Measurements from ENCODE around the gene CD63.
"Not testable (repeated sequence)": the region's sequence is repeated elsewhere in the genome, so short reads cannot be mapped to it uniquely, and the experiment has no call there.

The CD63 gene

DNA sequence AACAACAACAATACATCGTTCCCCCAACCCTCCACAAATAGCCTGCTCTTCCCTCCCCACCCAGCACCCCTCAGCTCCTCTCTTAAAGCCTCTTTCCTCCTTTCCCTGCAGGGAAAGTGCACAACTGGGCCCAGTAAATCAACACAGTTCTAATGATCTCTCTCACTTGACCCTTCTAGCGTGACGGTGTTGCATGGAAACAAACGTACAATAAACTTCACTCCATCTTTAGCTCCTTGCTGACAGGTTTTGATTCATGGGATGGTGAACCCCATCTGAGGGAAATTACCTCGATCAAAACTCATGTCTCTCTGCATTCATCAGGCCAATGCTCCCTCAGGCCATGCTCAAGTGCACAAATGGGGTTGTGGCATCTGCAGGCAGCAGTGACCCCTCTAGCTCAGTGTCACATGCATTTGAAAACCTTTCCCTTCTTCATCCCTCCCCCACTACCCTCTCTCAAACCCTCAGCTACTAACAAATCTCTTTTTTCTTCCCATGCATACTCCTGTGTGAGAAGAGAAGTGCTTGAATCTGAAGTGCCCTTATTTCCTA lies 37.0 kb upstream of the CD63 start:
- no peaks in the 10 kb centered on the region; the same call in 1 of the 2 replicates for H3K36me3 ChIP-seq (ENCODE audit: insufficient read depth)

DNA sequence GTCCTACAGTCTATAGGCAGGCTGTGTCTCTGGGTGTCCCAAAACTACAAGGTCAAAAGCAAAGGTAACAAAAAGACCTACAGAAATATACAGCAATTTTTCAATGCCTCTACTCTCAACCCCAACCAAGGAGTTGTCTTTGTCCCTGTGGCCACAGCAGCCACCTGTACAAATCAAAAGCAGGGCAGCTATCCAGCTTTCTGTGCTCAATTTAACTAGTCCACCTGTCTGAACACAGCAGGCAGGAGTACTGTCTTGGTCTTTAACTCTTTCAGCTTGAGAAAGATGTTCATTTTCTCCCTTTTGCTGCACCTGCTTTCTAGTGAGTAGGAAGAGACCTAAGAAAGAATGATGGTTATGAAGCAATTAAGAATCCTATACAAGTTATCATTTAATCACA lies 33.8 kb upstream of the CD63 start:
- no peak overlapping the region for H3K9ac ChIP-seq
- peaks cover 19% of the 10 kb centered on the region; the same call in 1 of the 2 replicates for H3K36me3 ChIP-seq (ENCODE audit: insufficient read depth)
- no peak overlapping the region for H3K4me3 ChIP-seq (IDR thresholded peaks at IDR 0.05; ENCODE audit: insufficient read depth, low read depth, low read length)
- TF ChIP-seq, protein P1, sequence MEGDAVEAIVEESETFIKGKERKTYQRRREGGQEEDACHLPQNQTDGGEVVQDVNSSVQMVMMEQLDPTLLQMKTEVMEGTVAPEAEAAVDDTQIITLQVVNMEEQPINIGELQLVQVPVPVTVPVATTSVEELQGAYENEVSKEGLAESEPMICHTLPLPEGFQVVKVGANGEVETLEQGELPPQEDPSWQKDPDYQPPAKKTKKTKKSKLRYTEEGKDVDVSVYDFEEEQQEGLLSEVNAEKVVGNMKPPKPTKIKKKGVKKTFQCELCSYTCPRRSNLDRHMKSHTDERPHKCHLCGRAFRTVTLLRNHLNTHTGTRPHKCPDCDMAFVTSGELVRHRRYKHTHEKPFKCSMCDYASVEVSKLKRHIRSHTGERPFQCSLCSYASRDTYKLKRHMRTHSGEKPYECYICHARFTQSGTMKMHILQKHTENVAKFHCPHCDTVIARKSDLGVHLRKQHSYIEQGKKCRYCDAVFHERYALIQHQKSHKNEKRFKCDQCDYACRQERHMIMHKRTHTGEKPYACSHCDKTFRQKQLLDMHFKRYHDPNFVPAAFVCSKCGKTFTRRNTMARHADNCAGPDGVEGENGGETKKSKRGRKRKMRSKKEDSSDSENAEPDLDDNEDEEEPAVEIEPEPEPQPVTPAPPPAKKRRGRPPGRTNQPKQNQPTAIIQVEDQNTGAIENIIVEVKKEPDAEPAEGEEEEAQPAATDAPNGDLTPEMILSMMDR (conservative IDR thresholded peaks at IDR 0.05; ENCODE audit: low read depth, low read length): no peak
- H3K4me1 ChIP-seq (ENCODE audit: low read depth, poor library complexity, severe bottlenecking): no peaks in the 10 kb centered on the region
- H3K27me3 ChIP-seq (ENCODE audit: insufficient read depth, low read depth): no peaks in the 10 kb centered on the region
- H4K20me1 ChIP-seq (ENCODE audit: insufficient read depth): no peaks in the 10 kb centered on the region
- no peak overlapping the region for H2AFZ ChIP-seq (ENCODE audit: low read depth)
- H3K27ac ChIP-seq: no peak overlapping the region
- no peaks in the 10 kb centered on the region for H3K79me2 ChIP-seq (ENCODE audit: insufficient read depth, low read depth)
- no peak overlapping the region for H3K4me2 ChIP-seq

More for the DNA sequence above, 37.0 kb upstream of the CD63 start:
- Histone ChIP-seq H3K27me3 (ENCODE audit: insufficient read depth, low read depth) (no peaks in the 10 kb centered on the region), H3K27ac (no peak overlapping the region), H3K4me2 (no peak overlapping the region), H3K9ac (no peak overlapping the region), H4K20me1 (ENCODE audit: insufficient read depth) (no peaks in the 10 kb centered on the region), H3K4me1 (ENCODE audit: low read depth, poor library complexity, severe bottlenecking) (no peaks in the 10 kb centered on the region), H3K4me3 (IDR thresholded peaks at IDR 0.05; ENCODE audit: insufficient read depth, low read depth, low read length) (no peak overlapping the region), H2AFZ (ENCODE audit: low read depth) (no peak overlapping the region), H3K79me2 (ENCODE audit: insufficient read depth, low read depth) (no peaks in the 10 kb centered on the region)
- TF ChIP-seq, protein P1 (conservative IDR thresholded peaks at IDR 0.05; ENCODE audit: low read depth, low read length): no peak

DNA sequence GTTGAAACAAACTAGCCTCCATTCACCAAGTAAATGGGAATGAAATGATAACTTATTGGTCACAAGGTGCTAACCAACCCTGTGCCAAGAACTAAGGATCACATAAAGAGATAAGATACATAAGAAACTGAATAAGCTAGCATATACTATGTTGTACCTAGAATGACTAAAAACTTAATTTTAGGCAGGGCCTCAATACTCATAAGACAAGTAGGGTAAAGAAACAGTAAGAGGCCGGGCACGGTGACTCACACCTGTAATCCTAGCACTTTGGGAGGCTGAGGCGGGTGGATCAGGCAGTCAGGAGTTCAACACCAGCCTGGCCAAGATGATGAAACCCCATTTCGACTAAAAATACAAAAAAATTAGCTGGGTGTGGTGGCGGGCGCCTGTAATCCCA lies 31.9 kb upstream of the CD63 start:
- no peak overlapping the region for H3K4me2 ChIP-seq
- no peak overlapping the region for H3K4me3 ChIP-seq (IDR thresholded peaks at IDR 0.05; ENCODE audit: insufficient read depth, low read depth, low read length)
- H3K36me3 ChIP-seq (ENCODE audit: insufficient read depth): peaks cover 19% of the 10 kb centered on the region; the same call in 1 of the 2 replicates
- TF ChIP-seq, protein P1 (conservative IDR thresholded peaks at IDR 0.05; ENCODE audit: low read depth, low read length): no peak
- H4K20me1 ChIP-seq (ENCODE audit: insufficient read depth): no peaks in the 10 kb centered on the region
- H3K27ac ChIP-seq: no peak overlapping the region
- no peak overlapping the region for H3K9ac ChIP-seq
- H3K4me1 ChIP-seq (ENCODE audit: low read depth, poor library complexity, severe bottlenecking): no peaks in the 10 kb centered on the region
- no peaks in the 10 kb centered on the region for H3K79me2 ChIP-seq (ENCODE audit: insufficient read depth, low read depth)
- no peaks in the 10 kb centered on the region for H3K27me3 ChIP-seq (ENCODE audit: insufficient read depth, low read depth)
- no peak overlapping the region for H2AFZ ChIP-seq (ENCODE audit: low read depth)

DNA sequence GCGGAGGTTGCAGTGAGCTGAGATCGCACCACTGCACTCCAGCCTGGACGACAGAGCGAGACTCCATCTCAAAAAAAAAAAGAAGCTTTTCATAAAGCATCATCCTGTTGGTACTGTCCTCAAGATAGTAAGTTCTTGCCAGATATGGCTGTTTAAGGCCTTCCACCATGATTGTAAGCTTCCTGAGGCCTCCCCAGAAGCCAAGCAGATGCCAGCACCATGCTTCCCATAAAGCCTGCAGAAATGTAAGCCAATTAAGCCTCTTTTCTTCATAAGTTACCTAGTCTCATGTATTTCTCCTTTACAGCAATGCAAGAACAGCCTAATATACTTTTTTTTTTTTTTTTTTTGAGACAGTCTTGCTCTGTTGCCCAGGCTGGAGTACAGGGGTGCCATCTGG lies 29.8 kb upstream of the CD63 start:
- not testable (repeated sequence) for H3K4me1 ChIP-seq (ENCODE audit: low read depth, poor library complexity, severe bottlenecking); H4K20me1 ChIP-seq (ENCODE audit: insufficient read depth); H3K4me3 ChIP-seq (IDR thresholded peaks at IDR 0.05; ENCODE audit: insufficient read depth, low read depth, low read length); H3K4me2 ChIP-seq; H3K79me2 ChIP-seq (ENCODE audit: insufficient read depth, low read depth); H3K9ac ChIP-seq; H2AFZ ChIP-seq (ENCODE audit: low read depth); H3K27ac ChIP-seq; H3K27me3 ChIP-seq (ENCODE audit: insufficient read depth, low read depth)
- H3K36me3 ChIP-seq (ENCODE audit: insufficient read depth): peaks cover 19% of the 10 kb centered on the region; the same call in 1 of the 2 replicates

DNA sequence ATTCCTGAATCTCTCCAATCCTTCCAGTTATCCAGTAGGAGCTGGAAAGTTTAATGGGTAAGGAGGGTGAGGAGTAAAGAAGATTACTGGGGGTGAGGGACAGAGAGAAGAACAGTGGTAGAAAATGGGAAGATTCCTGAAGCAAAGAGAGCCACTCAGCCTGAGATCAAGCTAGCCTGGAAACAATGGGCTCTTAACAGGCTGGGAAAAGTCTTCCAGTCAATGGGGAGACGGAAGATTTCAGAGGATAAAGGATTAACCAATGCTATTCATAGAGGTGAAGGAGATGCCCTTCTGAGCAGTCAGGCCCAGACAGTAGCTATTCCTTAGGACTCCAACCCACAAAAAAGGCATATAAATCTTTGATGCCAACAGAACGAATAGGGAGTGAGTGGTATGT lies 28.9 kb upstream of the CD63 start:
- no peaks in the 10 kb centered on the region for H3K27me3 ChIP-seq (ENCODE audit: insufficient read depth, low read depth)
- H3K27ac ChIP-seq: no peak overlapping the region
- peaks cover 19% of the 10 kb centered on the region; the same call in 1 of the 2 replicates for H3K36me3 ChIP-seq (ENCODE audit: insufficient read depth)
- no peak overlapping the region for H3K4me3 ChIP-seq (IDR thresholded peaks at IDR 0.05; ENCODE audit: insufficient read depth, low read depth, low read length)
- no peaks in the 10 kb centered on the region for H3K4me1 ChIP-seq (ENCODE audit: low read depth, poor library complexity, severe bottlenecking)
- H3K79me2 ChIP-seq (ENCODE audit: insufficient read depth, low read depth): no peaks in the 10 kb centered on the region
- no peaks in the 10 kb centered on the region; the same call in 1 of the 2 replicates for H4K20me1 ChIP-seq (ENCODE audit: insufficient read depth)
- H3K4me2 ChIP-seq: no peak overlapping the region
- TF ChIP-seq, protein P1 (conservative IDR thresholded peaks at IDR 0.05; ENCODE audit: low read depth, low read length): no peak
- no peak overlapping the region for H2AFZ ChIP-seq (ENCODE audit: low read depth)
- no peak overlapping the region for H3K9ac ChIP-seq
